OCI-M2 (cell line): ENCODE measurements around the gene OTOP3.
"Not testable (repeated sequence)": the region's sequence is repeated elsewhere in the genome, so short reads cannot be mapped to it uniquely, and the experiment has no call there.

Source experiments
- DNase-seq: peaks from one replicate; lab custom pipeline; 2025; ENCODE audit not compliant: unreplicated experiment; lab: John Stamatoyannopoulos, UW

The OTOP3 gene, protein sequence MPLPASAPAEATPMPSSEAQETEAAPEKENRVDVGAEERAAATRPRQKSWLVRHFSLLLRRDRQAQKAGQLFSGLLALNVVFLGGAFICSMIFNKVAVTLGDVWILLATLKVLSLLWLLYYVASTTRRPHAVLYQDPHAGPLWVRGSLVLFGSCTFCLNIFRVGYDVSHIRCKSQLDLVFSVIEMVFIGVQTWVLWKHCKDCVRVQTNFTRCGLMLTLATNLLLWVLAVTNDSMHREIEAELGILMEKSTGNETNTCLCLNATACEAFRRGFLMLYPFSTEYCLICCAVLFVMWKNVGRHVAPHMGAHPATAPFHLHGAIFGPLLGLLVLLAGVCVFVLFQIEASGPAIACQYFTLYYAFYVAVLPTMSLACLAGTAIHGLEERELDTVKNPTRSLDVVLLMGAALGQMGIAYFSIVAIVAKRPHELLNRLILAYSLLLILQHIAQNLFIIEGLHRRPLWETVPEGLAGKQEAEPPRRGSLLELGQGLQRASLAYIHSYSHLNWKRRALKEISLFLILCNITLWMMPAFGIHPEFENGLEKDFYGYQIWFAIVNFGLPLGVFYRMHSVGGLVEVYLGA

GRCh38 chr17:74935585-74936469 is at the start of gene OTOP3:
TSS of gene OTOP3 (plus strand) at chr17:74935898. CDS start at chr17:74935922, 24 bp downstream.
- DNase-seq = no peak

DNA sequence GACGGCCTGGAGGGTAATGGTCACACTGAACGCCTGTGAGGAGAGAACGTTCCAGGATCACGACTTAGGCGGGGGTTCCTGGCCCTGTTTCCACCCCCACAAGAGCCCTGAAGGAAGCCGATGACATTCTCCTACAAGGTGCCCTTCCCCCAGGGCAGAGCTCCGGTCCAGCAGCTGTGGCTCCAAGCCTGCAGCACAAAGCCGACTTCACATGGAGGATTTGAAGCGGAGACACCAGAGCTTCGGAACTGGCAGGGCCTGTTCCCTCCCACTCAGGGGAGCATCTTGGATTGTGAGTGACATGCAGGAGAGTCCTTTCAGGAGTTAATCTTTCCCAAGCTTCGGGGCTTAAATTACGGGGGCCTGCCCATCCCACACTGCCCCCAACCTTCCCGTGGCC is 47.2 kb upstream of the OTOP3 start:
- DNase-seq = no peak

DNA sequence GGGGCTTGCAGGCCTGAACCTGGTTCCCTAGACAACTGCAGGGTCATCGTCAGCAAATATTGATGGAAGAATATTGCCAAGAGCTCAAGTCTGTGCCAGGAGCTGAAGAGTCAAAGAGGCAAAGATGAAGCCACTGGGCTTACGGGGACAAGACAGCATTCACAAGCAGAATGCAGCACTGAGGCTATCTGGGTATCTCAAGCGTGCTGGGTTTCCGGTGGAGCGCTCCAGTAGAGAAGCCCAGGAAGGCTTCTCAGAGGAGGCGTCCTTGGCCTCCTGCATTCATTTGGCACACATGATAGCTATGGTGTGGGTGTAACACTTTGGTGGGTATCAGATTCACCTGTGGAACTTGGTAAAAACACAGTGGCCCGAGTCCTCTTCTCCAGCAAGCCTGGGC is 45.1 kb upstream of the OTOP3 start:
- DNase-seq = no peak

GRCh38 chr17:74892013-74892841 is 43.5 kb upstream of the OTOP3 start:
- no peak for DNase-seq

DNA sequence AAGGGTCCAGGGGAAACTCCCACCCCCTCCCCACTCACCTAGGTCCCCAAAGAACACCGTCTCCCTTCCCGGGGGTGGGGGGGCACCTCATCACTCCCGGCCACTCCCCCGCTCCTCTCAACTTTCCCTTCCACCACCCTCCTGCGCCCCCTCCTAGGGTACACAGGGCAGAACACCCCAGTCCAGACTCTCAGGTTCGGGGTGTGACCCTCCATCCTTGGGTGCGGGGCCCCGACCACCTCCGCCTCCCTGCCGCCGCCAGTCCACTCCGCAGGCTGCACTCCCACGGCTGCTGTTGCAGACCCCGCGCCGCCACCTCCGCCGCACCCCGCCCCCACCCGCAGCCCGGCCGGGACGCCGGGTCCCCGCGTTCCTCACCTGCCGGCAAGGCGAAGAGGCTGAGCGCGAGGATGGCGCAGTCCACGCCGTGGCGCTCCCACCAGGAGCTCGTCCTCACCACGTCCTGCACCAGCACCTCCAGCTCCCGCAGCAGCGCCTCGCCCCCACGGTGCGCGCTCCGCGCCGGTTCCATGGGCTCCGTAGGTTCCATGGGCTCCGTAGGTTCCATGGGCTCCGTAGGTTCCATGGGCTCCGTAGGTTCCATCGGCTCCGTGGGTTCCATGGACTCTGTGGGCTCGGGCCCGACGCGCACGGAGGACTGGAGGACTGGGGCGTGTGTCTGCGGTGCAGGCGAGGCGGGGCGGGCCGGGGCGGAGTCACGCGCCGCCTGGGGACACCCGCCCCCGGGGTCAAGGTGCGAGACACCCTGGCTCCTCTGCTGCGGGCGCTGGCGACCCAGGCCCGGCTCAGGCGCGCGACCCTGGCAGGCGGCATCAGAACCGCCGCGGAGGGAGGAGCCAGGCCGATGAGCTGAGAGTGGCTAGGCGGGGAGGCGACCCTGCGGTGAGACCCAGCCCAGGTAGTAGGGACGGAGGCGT is 42.5 kb upstream of the OTOP3 start, which contains the start of gene FADS6:
TSS of gene FADS6 (minus strand) at position 660 of the 938 bp plus-strand sequence. CDS start at position 622, 38 bp downstream.
- DNase-seq = no peak

- no peak for DNase-seq
Measured at GRCh38 chr17:74893936-74894671, 41.6 kb upstream of the OTOP3 start.

- DNase-seq = no peak
Measured at GRCh38 chr17:74898376-74898946, 37.2 kb upstream of the OTOP3 start.

DNA sequence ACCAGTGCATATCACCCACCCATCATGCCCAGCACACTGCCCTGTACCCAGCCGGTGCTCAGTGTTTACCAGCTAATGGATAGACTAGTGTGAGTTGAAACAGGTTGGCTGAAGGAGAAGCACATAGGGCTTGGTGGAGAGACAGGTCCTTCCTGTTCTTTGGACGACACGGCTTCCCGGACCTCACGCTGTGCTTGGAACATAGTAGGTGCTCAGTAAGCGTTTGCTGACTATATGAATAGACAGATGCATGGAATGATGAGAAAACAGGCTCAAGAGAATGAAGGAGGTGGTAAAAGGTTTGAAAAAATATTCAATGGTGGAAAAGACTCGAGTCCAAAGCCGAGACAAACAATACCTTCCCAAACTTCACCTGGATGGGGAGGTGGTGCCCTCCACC is 35.5 kb upstream of the OTOP3 start:
- DNase-seq = no peak

DNA sequence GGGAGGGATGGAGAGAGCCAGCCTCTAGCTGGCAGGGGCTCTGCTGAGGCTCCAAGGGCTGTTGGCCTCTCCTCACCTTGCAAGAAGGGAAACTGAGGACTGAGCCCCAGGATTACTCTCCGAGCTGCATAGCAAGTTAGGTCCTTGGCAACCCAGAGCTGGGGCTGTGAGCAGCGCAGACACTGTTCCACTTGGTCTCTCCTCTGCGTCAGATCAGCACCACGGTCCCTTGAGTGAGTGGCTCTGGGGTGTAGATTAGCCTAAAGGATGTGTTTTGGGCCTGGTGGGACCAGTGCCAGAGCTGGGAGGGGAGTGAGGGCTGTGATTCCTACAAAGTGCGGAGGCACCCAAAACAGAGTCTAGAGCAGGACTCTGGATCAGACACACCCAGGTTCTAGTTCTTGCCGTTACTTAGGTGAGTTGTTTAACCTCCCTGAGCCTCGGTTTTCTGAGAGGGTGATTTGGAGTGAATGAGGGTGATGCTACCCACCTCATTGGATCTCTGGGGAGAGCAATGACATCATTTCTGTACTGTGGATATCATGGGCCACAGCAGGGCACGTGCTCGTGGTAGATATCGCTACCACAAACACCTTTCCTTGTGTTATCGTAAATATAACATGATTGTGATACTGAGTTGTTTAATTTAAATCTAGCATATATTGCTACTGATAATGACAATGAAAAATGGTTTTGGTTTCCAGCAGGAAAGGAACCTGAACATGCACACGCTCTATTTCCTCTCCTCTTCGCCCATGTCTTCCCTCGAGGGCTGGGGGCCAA is 34.2 kb upstream of the OTOP3 start:
- no peak for DNase-seq

DNA sequence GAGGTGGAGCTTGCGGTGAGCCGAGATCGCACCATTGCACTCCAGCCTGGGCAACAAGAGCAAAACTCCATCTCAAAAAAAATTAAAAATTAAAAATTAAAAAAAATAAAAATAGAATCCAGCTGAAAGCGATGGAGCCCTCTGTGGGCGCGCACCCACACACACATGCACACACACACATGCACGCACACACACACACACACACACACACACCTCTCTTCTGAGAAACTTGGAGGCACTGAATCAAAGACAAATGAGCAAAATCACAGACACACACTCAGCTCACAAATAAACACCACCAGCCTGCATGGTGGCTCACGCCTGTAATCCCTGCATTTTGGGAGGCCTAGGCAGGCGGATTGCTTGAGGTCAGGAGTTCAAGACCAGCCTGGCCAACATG is 32.7 kb upstream of the OTOP3 start:
- DNase-seq = no peak

- DNase-seq = no peak
Measured at GRCh38 chr17:74903671-74904070, 32.0 kb upstream of the OTOP3 start.

GRCh38 chr17:74904687-74905409 is 30.9 kb upstream of the OTOP3 start:
- no peak for DNase-seq

DNA sequence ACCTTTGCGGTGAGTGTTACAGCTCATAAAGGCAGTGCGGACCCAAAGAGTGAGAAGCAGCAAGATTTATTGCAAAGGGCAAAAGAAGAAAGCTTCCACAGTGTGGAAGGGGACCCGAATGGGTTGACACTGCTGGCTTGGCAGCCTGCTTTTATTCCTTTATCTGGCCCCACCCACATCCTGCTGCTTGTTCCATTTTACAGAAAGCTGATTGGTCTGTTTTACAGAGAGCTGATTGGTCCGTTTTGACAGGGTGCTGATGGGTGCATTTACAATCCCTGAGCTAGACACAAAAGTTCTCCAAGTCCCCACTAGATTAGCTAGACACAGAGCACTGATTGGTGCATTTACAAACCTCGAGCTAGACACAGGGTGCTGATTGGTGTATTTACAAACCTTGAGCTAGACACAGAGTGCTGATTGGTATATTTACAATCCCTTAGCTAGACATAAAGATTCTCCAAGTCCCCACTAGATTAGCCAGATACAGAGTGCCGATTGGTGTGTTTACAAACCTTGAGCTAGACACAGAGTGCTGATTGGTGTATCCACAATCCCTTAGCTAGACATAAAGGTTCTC is 29.4 kb upstream of the OTOP3 start:
- not testable (repeated sequence) for DNase-seq

GRCh38 chr17:74907012-74907411 is 28.7 kb upstream of the OTOP3 start:
- DNase-seq = no peak

- not testable (repeated sequence) for DNase-seq
Measured at GRCh38 chr17:74909097-74909496, 26.6 kb upstream of the OTOP3 start.

GRCh38 chr17:74911423-74911822 is 24.3 kb upstream of the OTOP3 start:
- DNase-seq = not testable (repeated sequence)
